K562 (cell line): ENCODE measurements around the gene RBM25. TPM values are rescaled to one million over a fixed set of nuclear protein-coding genes. Genes with fewer than 3 reads are reported as not detected.

ENCODE experiments used
- ASH1L ChIP-seq: fragments of 450-650 bp; IDR thresholded peaks from 2 replicates; pipeline ENCODE4 v1.6.1; 2018; ENCODE audit warnings: borderline replicate concordance, mild to moderate bottlenecking, low read depth; ENCODE audit not compliant: partially characterized antibody
- BHLHE40 ChIP-seq: IDR thresholded peaks from 2 replicates; pipeline ENCODE4 v1.6.1; 2011; ENCODE audit warnings: low read length, improper control_type of control experiment
- COPS2 ChIP-seq: fragments of 450-650 bp; conservative IDR thresholded peaks from 2 replicates; pipeline ENCODE4 v1.6.1; 2016; ENCODE audit warnings: mild to moderate bottlenecking, moderate library complexity
- CXXC5 ChIP-seq: fragments of 250-450 bp; sonication (Bioruptor Pico); IDR thresholded peaks from 2 replicates; pipeline ENCODE4 v1.8.0; 2022; ENCODE audit warnings: inconsistent platforms, mild to moderate bottlenecking, moderate library complexity
- E2F4 ChIP-seq: sonication (generic); formaldehyde crosslinking; IDR thresholded peaks from 2 replicates; pipeline ENCODE4 v1.8.0; 2022; ENCODE audit warnings: mild to moderate bottlenecking, low read depth, missing genetic modification reagents
- ELK1 ChIP-seq: sonication (generic); formaldehyde crosslinking; IDR thresholded peaks from 2 replicates; pipeline ENCODE4 v1.8.1; 2022; ENCODE audit warnings: missing genetic modification reagents
- JUND ChIP-seq, 2 experiments: IDR thresholded peaks; 2 replicates in 1 of 2; 3 replicates in 1 of 2; pipeline ENCODE4 v1.6.1; 2011; ENCODE audit warnings: borderline replicate concordance in 2 of 2, low read depth in 2 of 2, low read length in 2 of 2, improper control_type of control experiment in 1 of 2, missing biosample characterization in 1 of 2, missing genetic modification characterization in 1 of 2, missing genetic modification reagents in 1 of 2
- MTA3 ChIP-seq: fragments of 450-650 bp; formaldehyde crosslinking; IDR thresholded peaks from 2 replicates; pipeline ENCODE4 v1.6.1; 2017; ENCODE audit warnings: mild to moderate bottlenecking, borderline replicate concordance
- MYC ChIP-seq, 2 experiments: fragments of 250-450 bp in 1 of 2; sonication (Bioruptor Pico) in 1 of 2; IDR thresholded peaks; 2 replicates each; pipeline versions ENCODE4 v1.5.1 to v1.6.1; 2012 to 2021; ENCODE audit warnings: low read depth in 2 of 2, borderline replicate concordance in 1 of 2, improper control_type of control experiment in 1 of 2, low read length in 1 of 2, mild to moderate bottlenecking in 1 of 2, moderate library complexity in 1 of 2
- NFIX ChIP-seq: fragments of 250-450 bp; sonication (Bioruptor Pico); IDR thresholded peaks from 2 replicates; pipeline ENCODE4 v1.4.0; 2020; ENCODE audit warnings: low read depth, mild to moderate bottlenecking, moderate library complexity
- POLR2AphosphoS5 ChIP-seq: IDR thresholded peaks from 2 replicates; pipeline ENCODE4 v1.6.1; 2011; ENCODE audit warnings: mild to moderate bottlenecking, low read depth, low read length, moderate library complexity; ENCODE audit not compliant: control insufficient read depth, insufficient read depth
- POLR2G ChIP-seq: fragments of 200-400 bp; formaldehyde crosslinking; IDR thresholded peaks from 2 replicates; pipeline ENCODE4 v1.6.1; 2017; ENCODE audit warnings: low read depth, mild to moderate bottlenecking, antibody characterized with exemption, low read length, moderate library complexity
- RBBP5 ChIP-seq: fragments of 200-600 bp; sonication (generic); IDR thresholded peaks from 2 replicates; pipeline ENCODE4 v1.6.1; 2012; ENCODE audit warnings: borderline replicate concordance, mild to moderate bottlenecking, low read length, control low read depth, inconsistent platforms; ENCODE audit not compliant: insufficient read depth, poor library complexity, severe bottlenecking
- RBM39 ChIP-seq: fragments of 200-400 bp; formaldehyde crosslinking; optimal IDR thresholded peaks from 2 replicates; pipeline ENCODE3; 2018; ENCODE audit warnings: low read depth, low read length
- TGIF2 ChIP-seq: sonication (generic); formaldehyde crosslinking; IDR thresholded peaks from 2 replicates; pipeline ENCODE4 v1.8.1; 2022; ENCODE audit warnings: mild to moderate bottlenecking, missing genetic modification reagents, moderate library complexity
- ZBTB43 ChIP-seq: sonication (generic); formaldehyde crosslinking; IDR thresholded peaks from 2 replicates; pipeline ENCODE4 v1.8.0; 2023; ENCODE audit warnings: mild to moderate bottlenecking, missing genetic modification reagents
- ZNF24 ChIP-seq: fragments of 450-650 bp; IDR thresholded peaks from 2 replicates; pipeline ENCODE4 v1.6.1; 2016
- ZNF263 ChIP-seq: sonication (generic); formaldehyde crosslinking; IDR thresholded peaks from 2 replicates; pipeline ENCODE4 v1.8.0; 2022; ENCODE audit warnings: mild to moderate bottlenecking, missing genetic modification reagents, borderline replicate concordance
- ZNF445 ChIP-seq: fragments of 250-450 bp; sonication (Bioruptor Pico); IDR thresholded peaks from 2 replicates; pipeline ENCODE4 v1.4.0; 2020; ENCODE audit warnings: low read depth, mild to moderate bottlenecking, moderate library complexity
- polyA plus RNA-seq, 8 experiments: library from polyadenylated mRNA; depleted of rRNA in 4 of 8; stranded (reverse) in 5 of 8; unstranded in 3 of 8; fragments of >200 nt; fragmentation: Nextera tagmentation in 2 of 8; fragmentation: Illumina TruSeq in 1 of 8; extraction: Ambion mirVana in 2 of 8; extraction: Trizol in 1 of 8; gene quantifications; 2 replicates each; pipeline versions ENCODE4 v1.2.1 to v1.2.3, GENCODE V29; 2011 to 2014; ENCODE audit warnings: inconsistent platforms in 1 of 8, missing spikeins in 1 of 8
- total RNA-seq, 7 experiments: library from RNA; depleted of rRNA in 6 of 7; stranded (reverse); fragments of >200 nt in 6 of 7; fragmentation: Illumina TruSeq in 2 of 7; extraction: Trizol in 2 of 7; gene quantifications; 2 replicates each; pipeline versions ENCODE4 v1.2.1 to v1.2.3, GENCODE V29; 2011 to 2021; ENCODE audit warnings: low replicate concordance in 1 of 7
- TF ChIP-seq, protein P1 (sequence below): fragments of 450-650 bp; IDR thresholded peaks from 2 replicates; pipeline ENCODE4 v1.7.0; 2016; ENCODE audit warnings: borderline replicate concordance

RBM25 gene
- total and polyA plus RNA-seq, 9 of the 15 experiments (the other 6 are each of a cell fraction or from before 2014, with no cell fraction given) = 28.6 to 80.1 (median 48.1) TPM

DNA sequence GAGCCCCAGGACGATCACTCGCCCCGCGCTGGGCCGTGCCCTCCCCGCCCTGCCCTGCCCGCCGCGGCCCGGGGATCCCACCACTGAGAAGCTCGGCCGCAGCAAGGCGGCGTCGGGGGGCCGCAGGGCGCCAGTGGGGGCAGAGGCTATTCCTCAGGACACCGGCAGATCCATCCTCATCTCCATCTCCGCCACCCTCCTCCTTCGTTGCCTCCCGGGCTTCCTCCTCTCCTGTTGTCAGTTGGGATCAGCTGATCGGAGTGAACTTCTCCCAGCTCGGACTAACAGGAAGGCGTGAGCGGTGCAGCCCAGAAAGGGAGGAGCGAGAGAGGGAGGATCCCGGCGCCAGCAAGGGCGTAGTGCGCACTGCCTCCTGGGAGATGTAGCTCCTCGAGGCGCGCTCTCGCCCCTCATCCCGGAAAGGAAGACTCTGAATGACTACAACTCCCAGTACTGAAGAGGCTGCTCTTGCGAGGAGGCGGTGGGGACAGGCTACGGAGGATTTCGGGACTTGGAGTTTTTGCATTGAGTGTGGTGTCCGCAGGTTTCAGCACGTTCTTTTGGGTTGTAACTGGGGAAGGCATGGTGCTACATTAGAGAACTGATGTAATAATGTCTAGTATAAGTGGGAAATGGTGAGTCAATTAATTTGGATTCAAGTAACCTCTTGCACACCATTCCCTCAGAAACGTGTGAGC is 31.3 kb upstream of the RBM25 start, which contains the start of gene ZFYVE1 (continued):
- TF ChIP-seq POLR2AphosphoS5 (no peak), RBM39 (no peak), CXXC5 (peak; percentile 89), MYC (IDR thresholded peaks at IDR 0.05; ENCODE audit: low read depth, low read length) (peak; percentile 53), MYC (CRISPR knock-in tag; IDR thresholded peaks at IDR 0.05; ENCODE audit: borderline replicate concordance, low read depth) (no peak), ELK1 (no peak), ZNF445 (CRISPR knock-in tag) (no peak), POLR2G (peak; percentile 70), MTA3 (peak; percentile 36; the same call in 1 of the 2 replicates), TGIF2 (CRISPR knock-in tag) (no peak), ZNF263 (CRISPR knock-in tag) (peak; percentile 99), RBBP5 (peak; percentile 23), ZNF24 (no peak), COPS2 (no peak), E2F4 (no peak), NFIX (CRISPR knock-in tag) (no peak), BHLHE40 (peak; percentile 52; the same call in 1 of the 2 replicates), ZBTB43 (CRISPR knock-in tag) (no peak), ASH1L (peak; percentile 70), JUND (IDR thresholded peaks at IDR 0.05; ENCODE audit: borderline replicate concordance, low read depth, low read length) (peak; percentile 41; the same call in 1 of the 2 replicates), JUND (tag; IDR thresholded peaks at IDR 0.05; ENCODE audit: borderline replicate concordance, low read depth, low read length) (no peak; the same call in 2 of the 3 replicates)
- TF ChIP-seq, protein P1, sequence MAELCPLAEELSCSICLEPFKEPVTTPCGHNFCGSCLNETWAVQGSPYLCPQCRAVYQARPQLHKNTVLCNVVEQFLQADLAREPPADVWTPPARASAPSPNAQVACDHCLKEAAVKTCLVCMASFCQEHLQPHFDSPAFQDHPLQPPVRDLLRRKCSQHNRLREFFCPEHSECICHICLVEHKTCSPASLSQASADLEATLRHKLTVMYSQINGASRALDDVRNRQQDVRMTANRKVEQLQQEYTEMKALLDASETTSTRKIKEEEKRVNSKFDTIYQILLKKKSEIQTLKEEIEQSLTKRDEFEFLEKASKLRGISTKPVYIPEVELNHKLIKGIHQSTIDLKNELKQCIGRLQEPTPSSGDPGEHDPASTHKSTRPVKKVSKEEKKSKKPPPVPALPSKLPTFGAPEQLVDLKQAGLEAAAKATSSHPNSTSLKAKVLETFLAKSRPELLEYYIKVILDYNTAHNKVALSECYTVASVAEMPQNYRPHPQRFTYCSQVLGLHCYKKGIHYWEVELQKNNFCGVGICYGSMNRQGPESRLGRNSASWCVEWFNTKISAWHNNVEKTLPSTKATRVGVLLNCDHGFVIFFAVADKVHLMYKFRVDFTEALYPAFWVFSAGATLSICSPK = no peak
